Choroid plexus epithelial cell (primary cell): ENCODE measurements around the gene THSD4.

ENCODE experiments used
- DNase-seq: peaks from one replicate; pipeline ENCODE4 v3.0.0-alpha.2; 2010; ENCODE audit warnings: low read depth
- H3K4me3 ChIP-seq: 2 replicates; pipeline ENCODE4 v1.5.1; 2011; ENCODE audit warnings: low read depth, mild to moderate bottlenecking, control low read depth, low read length, moderate library complexity
- TF ChIP-seq, protein P1 (sequence below): conservative IDR thresholded peaks from 2 replicates; pipeline ENCODE4 v1.5.1; 2011; ENCODE audit warnings: low read depth, mild to moderate bottlenecking, control low read depth, inconsistent platforms, low read length, moderate library complexity

THSD4 gene

DNA sequence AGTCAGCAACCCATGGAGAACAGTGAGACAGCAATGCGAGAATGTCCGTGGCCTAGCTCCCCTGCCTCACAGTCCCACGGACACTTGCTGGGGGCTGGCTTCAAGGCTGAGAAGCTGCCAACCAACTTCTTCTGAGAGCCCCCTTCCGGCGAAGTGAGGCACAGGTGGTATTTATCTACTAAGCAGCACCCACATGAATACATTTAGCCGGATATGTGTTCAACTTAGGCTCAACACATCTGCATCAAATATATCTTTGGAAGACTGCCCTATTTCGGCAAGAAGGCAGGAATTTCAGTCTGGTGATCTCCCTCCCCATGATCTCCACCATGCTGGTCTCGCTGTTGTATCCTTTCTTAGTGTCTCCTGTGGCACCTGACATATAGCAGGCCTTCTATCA, 354.1 kb downstream of the THSD4 start:
- no peak overlapping the region for H3K4me3 ChIP-seq
- TF ChIP-seq, protein P1, sequence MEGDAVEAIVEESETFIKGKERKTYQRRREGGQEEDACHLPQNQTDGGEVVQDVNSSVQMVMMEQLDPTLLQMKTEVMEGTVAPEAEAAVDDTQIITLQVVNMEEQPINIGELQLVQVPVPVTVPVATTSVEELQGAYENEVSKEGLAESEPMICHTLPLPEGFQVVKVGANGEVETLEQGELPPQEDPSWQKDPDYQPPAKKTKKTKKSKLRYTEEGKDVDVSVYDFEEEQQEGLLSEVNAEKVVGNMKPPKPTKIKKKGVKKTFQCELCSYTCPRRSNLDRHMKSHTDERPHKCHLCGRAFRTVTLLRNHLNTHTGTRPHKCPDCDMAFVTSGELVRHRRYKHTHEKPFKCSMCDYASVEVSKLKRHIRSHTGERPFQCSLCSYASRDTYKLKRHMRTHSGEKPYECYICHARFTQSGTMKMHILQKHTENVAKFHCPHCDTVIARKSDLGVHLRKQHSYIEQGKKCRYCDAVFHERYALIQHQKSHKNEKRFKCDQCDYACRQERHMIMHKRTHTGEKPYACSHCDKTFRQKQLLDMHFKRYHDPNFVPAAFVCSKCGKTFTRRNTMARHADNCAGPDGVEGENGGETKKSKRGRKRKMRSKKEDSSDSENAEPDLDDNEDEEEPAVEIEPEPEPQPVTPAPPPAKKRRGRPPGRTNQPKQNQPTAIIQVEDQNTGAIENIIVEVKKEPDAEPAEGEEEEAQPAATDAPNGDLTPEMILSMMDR, result peak; percentile 51
- peak; percentile 47 for DNase-seq

DNA sequence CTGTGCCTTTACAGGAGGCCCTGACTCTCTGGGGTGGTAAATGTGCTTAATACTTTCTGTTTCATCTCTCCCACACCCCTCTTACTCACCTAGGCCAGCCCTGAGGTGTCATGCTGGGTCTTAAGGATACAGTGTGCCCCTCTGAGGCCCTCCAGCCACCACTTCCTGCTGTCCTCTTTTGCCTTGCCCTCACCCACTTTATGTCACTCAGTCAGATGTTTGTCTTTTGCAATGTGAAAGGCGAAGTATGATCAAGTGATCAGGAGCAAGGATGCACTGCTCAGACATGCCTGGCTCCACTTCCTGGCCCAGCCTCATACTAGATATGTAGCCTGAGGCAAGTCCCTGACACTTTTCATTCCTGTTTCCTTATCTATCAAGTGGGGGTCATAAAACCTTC, 356.1 kb downstream of the THSD4 start:
- no peak overlapping the region for H3K4me3 ChIP-seq
- TF ChIP-seq, protein P1, result no peak
- peak; percentile 34 for DNase-seq

DNA sequence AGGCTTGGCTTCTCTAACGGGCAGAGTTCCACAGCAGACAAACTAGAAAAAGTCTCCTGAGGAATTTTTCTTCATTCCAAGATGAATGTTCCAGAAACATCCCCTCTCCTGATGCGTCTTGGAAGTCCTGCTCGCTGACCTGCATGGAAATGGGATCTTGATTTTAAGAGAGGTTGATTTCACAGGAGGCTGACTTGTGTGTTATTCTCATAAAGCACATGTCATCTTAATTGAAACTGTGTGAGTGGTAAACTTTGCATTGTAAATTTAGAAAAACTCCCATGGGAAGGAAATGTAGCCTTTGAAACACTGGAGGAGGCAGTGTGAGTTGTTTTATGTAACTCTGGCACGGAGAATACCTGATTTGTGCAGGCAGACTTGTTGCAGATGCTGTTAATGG, 357.3 kb downstream of the THSD4 start:
- no peak overlapping the region for H3K4me3 ChIP-seq
- no peak for DNase-seq
- TF ChIP-seq, protein P1, result no peak

DNA sequence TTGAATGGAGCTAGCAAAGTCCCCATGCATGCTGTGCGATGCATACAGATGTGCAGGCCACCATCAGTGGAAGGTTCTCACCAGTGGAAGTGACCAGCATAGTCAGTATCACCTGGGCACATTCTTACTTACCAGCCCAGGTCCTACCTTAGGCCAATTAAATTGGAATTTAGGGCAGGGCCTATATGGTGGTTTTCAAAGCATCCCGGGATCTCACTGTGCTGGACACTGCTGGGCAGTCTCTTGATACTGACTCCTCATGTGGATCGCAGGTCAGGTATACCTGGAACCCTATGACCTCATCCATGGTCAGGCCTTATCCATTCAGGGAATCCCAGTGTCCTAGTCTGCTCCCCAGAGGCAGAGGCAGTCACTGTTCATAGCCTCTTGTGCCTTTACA, 358.5 kb downstream of the THSD4 start:
- no peak overlapping the region for H3K4me3 ChIP-seq
- DNase-seq, result no peak
- TF ChIP-seq, protein P1, result no peak

DNA sequence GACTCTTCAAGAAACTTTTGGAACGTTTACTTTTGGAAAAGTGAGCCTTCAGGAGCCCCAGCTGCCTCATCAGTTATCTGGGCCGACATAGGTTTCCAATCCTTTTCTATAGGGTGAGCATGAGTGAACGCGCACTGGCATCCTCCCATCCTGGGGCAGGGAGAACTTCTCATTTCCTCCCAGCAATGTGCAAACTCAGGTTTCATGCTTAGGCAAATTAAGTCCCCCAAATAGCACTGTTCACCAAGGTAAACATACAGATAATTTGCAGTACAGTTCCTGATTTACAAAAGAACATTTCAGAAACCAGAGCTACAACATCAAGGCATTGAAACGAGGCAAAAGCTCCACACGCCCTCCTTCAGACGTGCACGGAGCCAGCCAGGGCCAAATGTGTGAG, 361.6 kb downstream of the THSD4 start:
- TF ChIP-seq, protein P1, result no peak
- no peak for DNase-seq
- no peak overlapping the region for H3K4me3 ChIP-seq

DNA sequence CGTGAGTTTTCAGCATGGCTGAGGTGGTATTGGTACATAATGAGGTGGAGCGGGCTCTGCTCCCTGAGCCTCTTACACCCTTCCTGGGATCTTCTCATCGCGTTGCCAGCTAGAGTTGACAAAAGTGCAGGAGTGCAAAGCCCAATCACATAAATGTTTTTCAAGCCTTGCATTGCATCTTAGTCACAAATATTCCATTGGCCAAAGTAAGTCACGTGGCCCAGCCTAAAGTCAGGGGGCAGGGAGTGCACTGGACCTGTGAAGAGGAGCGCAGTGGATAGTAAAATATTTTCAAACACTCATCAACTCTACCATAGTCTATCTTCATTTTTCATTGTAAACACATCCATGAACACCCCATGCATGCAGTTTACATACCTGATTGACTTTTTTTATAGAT, 365.3 kb downstream of the THSD4 start:
- TF ChIP-seq, protein P1, result no peak
- DNase-seq, result no peak
- no peak overlapping the region for H3K4me3 ChIP-seq

DNA sequence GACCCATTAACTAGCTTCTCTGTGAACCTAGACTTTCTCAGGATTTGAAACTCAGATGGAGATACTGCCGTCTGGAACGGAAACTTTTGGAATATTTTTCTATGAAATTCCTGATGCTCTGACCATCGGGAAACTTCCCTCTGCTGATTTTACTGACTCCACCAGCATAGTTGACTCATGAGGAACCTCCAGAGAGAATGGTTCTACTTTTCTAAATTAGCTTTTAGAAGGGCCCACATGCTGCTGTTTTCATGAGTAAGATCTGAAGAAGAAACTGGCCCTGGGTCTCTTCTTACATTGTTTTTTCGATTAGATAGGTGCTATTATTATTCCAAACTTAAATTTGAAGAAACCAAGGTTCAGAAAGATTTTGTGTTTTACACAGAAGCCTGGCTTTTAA, 368.8 kb downstream of the THSD4 start:
- no peak overlapping the region for H3K4me3 ChIP-seq
- TF ChIP-seq, protein P1, result no peak
- no peak for DNase-seq
